HG02588 (cell line): Measurements from ENCODE around the gene CFAP65.

Experiments
- ATAC-seq: cut with Tn5 transposase; IDR thresholded peaks from one replicate; pipeline ENCODE4 v1.9.1; 2021; ENCODE audit warnings: mild to moderate bottlenecking, moderate library complexity; ENCODE audit not compliant: unreplicated experiment

The CFAP65 gene

DNA sequence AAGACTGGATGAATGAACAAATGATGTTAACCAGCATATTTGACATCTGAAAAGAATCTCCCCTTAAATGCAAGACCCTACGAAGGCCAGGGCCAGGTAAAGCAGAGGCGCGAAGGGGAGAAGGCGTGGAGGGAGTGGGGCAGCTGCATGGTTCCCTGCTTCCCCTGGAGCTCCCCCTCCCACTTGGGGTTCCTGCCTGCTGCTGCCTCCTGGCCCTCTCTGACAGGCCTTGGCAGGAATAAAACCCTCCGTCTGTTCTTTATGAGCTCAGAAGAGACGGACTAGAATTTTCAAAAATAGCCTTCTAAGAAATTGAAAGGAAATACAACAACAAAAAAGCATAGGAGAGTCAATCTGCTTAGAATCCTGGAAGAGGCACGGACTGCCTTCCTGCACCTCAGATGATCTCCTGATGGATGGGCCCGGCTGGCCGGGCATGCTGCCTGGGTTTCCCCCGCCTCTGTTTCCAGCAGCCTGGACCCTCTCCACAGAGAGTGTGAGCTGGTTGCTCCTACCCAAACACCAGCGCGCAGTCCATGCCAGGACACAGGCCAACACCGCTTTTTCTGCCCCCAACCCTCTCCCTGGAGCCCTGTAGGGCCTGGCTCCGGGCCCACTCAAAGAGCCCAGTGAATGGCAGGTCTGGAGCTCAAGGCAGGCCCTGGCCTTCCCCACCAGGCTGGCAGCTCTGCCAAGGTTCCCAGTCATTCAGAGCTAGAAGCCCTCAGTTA is 23.9 kb downstream of the CFAP65 start:
- no peak for ATAC-seq

DNA sequence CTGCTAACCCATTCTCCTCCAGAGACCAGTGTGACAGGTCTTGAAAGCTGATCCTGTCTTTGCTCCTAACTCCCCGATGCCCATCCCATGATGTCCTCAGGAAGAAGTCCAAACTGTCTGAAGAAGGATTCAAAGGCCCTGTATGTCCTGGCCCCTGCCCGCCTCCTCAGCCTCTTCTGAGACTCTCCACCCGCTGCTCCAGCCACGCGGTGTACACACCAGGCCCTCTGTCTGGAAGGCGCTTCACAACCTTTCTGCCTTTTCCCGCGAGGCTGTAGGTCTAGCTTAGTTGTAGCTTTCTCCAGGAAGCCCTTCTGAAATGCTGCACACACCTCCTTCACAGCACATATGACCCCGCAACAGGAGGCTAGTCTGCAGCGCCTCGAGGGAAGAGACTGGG is 24.6 kb downstream of the CFAP65 start:
- no peak for ATAC-seq

DNA sequence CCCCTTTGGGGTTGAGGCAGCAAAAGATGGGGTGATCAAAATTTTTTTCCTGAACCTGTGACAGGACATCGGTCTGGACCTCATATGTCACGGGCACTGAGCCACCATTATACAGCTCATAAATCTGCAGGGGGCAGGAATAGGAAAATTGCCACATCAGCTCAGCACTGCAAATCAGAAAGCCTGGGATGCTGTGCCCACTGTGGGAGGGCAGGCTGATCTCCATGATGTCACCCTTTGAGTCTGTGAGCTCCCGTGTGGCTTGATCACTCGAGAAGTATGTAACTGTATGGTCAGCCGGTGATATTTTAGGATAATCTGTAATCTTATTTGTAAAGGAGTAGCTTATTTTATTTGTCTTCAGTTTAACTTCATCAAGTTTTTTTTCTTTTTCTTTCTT is 30.4 kb downstream of the CFAP65 start:
- no peak for ATAC-seq

DNA sequence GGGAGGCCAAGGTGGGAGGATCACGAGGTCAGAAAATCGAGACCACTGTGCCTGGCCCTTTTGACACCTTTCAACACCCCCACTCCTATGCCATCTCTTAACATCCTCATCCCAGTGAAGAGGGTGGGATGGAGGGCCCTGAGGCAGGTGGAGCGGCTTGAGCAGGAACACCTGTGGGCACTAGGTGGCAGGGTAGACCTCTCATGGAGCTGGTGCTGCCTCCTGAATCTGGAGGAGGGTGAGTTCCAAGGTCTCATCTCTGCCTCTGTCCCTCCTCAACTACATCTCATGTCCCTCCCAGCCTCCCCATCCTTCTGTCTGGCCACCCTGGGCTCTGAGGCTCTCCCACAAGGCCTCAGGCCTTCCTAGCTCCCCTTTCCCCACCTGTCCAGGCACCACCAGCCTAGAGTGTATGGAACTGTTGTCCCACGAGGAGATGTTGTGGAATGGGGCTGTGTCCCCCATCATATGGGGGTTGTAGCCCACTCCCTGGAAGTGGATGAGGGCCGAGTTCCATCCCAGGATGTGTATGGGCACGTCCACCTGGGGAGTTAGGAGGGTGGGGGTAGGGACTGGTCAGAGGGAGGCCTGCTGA is 31.1 kb downstream of the CFAP65 start:
- ATAC-seq: no peak

DNA sequence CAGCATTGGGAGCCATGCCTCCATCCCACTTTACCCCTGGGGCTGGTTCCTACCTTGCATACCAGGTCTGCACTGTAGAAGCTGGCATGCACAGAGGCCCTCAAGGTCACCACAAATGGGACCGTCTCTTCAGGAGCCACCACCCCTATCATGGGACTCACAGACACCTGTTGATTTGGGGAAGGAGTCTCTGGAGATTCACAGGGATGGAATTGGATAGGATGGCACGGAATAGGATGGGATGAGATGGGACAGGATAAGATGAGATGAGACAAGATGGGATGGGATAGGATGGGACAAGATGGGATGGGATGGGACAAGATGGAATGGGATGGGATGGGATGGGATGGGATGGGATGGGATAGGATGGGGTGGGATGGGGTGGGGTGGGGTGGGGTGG is 32.0 kb downstream of the CFAP65 start:
- ATAC-seq: no peak

DNA sequence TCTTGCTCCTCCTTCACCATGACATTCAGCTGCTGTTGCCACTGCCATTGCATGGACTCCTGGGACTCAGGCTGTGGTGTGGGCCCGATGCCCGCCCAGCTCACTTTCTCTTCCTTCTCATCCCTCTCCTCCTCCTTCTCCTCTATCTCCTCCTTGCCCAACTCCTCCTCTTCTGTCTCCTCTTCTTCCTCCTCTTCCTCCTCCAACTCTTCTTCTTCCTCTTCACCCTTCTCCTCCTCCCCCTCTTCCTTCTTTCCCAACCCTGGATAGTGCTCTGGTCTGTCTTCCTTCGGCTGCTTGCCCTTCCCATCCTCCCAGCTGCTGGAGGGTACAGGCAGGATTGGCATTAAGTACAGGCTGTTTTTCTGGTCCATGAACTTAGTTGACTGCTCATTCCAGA is 37.3 kb downstream of the CFAP65 start:
- ATAC-seq: no peak

DNA sequence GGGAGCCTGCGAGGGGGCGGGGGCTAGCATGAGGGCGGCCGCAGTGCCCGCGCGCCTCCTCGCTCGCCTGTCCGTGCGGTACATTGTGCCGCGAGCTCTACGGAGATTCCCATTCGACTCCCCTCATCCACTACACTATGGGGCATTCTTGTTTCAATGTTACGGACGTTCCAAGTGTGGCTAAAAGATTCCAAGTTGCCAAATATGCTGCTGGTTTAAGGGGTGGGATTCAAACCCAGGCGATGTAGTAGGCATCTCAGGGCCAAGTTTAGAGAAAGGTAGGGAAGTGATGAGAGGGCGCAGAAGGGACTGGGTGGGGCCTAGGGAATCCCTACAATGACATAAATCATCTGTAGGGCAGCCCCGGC is 38.1 kb downstream of the CFAP65 start:
- ATAC-seq: no peak

DNA sequence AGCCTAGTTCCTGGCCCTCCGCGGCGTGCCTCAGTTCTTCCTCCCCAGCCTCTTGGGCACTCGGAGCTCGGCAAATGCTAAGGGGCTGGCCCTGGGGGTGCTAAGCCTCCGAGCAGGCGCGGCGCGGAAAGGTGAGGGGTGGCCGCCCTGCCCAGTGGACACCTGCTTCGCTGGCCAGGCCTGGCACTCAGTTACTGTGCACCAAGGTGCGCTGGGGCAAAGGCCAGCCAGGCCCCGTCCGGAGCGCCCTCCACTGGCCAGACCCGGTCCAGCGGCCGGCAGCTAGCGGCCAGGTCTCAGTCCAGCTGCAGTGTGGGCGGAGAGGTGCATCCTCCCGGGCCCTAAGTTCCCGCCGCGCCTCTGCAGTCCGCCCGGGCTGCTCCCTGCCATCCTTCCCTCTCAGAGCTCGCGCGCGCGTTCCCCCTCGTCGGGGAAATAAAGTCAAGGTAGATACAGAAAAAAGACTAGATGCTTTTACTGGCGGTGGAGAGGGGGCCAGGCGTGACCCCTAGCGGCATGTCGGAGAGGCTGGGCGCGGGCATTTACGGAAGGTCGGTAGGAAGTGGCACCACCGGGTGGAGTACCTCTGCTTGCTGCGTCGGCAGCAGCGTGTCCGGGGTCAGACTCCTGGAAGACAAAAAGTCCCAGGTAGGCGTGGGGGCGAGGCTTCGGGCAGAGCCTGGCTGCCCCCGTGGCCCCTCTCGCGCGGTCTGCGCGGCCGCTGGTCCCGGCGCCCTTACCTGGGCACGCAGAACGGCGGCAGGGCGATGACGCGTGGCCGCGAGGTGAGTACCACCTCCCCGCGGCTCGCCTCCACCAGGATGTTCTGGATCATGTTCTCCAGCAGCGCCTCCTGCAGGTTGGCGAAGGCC is 38.7 kb downstream of the CFAP65 start:
- no peak for ATAC-seq

DNA sequence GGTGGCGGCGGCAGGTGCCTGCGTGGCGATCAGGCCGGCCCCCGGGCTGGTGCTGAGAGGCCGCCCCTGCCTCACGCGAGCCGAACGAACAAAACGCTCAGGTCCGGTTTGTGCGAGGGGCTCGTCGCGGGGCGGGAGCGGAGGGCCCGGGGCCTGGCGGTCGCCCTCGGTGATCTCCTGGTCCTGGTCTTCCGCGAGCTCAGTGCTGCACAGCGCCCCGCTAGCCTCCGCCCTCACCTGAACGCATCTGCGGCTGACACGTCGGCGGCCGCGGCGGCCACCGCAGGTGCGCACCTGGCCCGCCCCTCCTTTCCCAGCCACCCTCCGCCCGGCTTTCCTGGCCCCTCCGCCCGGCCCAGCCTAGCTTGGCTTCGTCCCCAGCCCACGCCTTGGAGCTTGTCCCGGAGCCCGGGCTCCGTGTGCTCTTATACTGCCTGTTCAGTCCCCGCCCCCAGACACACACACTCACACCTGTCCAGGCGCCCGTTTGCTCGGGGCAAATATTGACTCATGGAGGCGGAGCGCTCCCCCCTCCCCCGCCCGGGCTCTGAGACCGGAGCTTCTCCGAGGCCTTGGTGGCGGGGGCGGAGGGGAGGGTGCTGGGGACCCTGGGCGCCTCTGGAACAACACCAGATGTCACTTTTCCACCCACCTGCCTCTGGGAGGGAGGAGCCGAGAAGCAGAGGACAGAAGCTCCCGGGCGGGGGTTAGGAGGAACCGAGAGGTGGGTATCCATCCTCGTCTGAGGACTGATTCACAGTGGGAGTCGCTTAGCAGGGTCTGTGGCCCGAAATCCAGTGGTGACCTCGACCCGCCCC is 39.5 kb downstream of the CFAP65 start:
- no peak for ATAC-seq

DNA sequence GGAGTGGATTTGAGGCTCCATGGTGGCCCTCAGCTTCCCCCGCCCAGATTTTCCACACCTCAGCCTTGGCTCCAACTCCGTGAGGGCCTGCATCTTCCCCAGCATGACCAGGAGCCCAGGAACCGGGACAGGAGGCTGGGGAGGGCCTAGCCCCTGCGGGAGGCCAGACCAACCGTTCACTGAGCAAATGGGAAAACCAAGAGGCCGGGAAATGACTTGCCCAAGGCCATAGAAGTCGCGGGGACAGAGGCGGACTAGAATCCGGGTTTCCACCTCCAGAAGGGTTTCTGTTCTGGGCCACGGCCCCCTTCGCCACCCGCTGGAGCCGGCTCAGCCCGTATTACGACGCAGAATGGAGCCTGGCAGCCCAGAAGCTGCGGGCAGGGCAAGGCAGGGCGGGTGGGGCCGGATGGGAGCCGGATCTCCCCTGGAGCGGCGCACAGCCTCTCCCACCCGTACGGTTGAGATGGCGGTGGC is 40.2 kb downstream of the CFAP65 start:
- no peak for ATAC-seq

DNA sequence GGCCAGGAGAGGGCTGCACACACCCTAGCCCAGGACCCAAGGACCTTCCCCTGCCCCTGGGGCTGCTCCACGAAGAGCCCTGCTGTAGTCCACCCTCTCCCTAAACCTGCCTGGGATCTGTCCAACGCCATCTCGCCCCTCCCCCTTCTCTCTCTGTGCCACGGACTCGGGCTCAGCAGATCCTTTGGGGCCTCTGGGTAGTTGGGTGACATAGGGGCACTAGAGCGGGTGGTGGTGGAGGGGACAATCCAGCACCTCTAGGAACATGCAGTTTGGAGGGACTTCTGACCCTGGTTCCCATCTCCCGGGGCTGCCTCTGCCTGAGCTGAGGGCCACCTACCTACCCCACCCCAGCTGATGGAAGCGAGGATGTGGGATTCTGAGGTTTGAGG is 40.8 kb downstream of the CFAP65 start:
- ATAC-seq: no peak

DNA sequence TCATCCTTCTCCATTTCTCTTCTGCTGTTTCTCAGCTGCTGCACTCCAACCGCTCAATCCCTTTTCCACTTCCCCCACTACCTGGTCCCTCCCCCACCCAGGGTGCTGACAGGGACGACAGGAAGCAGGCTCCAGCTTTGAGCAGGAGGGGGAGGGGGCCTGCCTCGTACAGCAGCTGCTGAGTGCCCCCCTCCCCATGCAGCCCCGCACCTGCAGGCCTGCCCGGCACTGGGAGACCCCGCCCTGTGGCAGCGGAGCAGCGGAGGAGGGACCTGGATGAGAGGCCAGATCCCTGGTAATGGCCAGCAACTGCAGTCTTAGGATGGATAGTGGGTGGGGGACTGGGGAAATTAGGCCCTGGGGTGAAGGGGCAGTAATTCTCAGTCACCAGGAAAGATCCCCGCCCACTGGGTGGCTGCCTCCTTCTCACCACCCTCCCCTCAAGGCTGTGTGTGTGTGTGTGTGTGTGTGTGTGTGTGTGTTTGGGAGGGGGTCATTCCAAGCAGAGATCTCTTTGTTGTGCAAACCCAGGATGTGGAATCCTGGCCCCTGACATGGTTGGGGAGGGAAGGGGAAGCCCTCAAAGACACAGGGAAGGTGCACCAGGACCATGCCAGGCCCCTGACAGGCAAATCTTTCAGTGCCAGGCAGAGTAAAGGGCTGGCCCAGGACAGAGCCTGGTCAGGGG is 41.3 kb downstream of the CFAP65 start:
- no peak for ATAC-seq

DNA sequence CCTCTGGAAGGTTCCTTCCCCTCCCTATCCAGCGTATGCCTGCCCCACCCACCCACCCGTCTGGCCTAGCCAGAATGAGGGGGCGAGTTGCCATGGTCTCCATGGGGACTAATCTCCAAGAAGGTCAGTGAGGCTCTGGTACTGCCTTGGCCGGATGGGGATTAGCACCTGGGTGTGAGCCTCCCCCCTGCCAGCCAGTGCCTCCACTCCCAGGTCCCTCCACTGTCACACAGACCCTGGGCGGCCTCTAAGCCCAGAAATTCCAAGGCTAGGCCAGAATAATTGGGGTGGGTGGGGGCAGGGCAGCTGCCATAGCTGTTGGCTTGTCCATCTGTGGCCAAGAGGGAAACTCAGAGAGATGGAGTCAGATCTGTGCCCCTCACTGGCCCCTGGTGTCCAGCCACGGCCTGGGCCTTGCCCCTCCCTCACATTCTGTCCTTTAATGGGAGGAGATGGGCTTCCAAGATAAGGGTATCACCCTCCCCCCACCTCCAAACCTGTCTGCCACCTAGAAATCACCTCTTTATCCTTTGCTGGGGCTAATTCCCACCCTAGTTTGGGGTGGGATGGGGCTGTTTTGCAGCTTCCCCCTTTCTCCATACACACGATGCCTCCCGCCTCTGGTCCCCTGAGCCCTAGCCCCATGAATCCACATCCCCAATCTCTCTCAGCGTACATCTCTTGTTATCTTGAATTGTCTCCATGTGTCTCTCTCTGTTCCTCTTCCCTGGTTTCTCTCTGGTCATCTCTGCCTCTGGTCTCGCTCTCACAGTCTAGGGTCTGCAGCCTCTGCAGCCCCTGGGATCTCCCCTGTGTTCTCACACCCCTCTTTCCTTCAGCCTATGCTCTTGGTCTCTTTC is 42.1 kb downstream of the CFAP65 start:
- no peak for ATAC-seq

DNA sequence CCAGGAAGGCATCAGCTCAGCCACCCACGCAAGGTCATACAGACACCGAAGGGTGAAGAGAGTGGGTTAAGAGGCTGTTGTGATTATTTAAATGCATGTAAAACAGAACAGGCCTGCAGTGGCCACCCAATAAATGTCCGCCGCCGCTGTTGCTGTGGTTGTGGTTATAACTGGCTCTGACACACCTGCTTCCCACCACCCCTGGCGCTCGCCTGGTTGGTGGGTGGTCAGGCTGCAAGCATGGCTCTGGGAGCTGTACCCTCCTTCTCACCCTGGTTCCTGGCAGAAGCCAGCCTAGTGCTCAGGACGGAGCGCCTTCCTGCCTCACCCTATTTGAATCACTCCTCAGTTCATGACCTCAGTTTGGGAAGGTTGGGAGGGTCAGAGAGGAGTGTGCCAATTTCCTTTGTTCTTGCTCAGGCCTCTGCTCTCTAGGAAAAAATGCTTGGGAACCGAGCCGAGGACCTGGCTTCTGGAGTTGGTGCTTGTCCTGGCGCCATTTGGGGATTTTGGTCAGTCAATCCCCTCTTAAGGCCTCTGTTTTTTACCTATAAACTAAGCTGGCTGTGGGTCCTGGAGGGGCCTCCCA is 42.8 kb downstream of the CFAP65 start:
- ATAC-seq: no peak

DNA sequence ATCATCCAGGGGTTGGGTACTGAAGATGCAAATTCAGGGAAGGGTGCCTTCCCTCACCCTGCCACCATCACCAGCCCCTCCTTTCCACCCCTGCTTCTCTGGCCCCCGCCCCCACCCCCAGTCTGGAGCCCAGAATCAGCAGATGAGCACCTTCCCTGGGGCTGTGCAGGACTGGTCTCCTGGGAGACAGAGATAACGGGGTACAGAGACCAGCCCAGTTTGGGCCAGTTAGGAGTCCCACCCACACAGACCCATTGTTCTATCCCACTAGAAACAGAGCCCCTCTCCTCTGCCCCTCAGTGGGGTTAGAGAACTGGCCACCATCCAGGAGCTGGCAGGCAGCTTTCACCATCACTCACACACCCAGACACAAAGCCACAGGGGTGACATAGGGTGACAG is 43.6 kb downstream of the CFAP65 start:
- ATAC-seq: no peak

DNA sequence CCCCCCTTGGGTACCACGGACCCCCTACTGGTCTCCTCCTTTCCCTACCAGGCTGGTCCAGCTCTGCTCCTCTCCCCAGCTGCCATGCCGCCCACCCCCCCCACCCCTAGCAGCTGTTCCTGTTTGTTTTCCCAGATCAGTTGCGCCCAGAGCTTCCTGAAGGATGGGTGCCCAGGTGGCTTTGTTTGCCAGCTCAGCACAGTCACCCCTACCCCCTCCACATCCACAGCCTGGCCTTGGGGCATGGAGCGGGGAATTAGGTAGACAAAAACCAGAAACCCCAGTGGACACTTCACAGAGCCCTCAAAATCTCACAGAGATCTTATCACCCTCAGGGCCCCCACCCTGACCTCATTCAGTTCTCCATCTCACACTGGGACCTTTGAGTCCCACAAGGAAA is 44.4 kb downstream of the CFAP65 start:
- ATAC-seq: no peak

DNA sequence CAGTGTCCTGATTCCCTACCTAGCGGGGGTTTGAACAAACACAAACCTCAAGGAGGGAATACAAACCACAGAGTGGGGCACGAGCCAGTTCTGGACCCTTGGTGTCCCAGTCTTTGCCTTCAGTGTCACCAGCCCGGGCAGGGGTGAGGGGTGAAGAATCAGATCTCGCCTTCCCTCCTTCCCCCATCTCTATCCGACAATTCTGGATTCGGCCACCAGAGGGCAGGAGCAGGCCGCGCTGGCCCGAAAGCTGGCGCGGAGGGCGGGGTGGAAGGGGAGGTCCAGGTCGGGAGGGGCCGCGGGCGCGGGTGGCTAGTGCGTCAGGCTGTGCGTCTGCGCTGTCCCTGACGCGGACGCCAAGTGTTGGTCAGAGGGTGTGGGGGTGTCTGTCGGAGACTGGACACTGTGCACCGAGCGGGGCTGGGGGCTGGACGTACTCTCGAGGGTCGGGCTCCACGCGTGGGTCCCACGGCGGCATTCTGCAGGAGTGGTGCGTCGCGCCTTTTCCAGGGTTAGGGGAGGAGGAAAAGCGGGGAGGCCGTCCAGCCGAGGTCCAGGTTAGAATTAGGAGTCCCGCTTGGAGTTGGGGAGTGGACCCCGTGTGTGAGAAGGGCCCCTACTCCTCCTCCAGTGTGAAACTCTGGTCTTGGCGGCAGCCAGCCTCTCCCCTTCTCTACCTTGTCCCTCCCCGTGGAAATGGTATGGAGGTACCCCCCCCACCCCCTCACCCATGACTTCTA is 45.2 kb downstream of the CFAP65 start:
- no peak for ATAC-seq

DNA sequence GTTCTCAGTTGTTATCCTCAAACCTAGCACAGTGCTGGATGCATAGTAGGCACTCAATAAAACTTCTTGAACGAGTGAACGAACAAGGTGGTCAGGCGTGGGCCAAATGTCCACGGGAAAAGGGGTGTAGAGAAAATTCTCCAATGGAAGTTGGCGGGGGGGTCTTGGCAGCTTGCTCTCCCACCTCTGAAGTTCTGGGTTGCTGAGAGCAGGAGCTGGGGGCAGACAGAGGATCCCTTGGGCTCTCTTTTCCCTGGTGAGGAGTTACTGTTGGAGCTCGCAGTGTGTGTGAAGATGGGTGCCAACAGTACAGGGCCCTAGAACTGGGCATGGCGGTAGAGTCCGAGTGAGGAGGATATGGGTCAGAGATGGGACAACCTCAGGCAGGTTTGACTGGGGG is 45.8 kb downstream of the CFAP65 start:
- no peak for ATAC-seq
